ENCODE measurements around the gene RDX. TPM values are rescaled to one million over a fixed set of nuclear protein-coding genes. Genes with fewer than 3 reads are reported as not detected.

The RDX gene
- total RNA-seq, 2 experiments from 2014 or later, result 11.4 to 14.2 TPM

DNA sequence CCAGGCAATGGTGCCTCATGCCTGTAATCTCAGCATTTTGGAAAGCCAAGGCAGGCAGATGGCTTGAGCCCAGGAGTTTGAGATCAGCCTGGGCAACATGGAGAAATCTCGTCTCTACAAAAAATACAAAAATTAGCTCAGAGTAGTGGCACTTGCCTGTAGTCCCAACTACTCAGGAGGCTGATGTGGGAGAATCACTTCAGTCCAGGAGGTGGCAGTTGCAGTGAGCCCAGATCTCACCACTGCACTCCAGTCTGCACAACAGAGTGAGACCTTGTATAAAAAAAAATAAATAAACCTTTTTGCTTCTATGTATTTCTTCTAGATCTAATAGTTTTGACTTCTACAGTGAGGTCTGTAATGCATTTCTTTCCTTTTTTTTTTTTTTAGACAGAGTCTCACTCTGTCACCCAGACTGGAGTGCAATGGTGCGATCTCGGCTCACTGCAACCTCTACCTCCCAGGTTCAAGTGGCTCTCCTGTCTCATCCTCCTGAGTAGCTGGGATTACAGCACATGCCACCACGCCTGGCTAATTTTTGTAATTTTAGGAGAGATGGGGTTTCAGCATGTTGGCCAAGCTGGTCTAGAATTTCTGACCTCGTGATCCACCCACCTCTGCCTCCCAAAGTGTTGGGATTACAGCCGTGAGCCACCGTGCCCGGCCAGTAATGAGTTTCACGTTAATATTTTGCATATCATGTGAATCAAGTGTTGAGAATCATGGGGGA lies 18.1 kb upstream of the RDX start:
- Histone ChIP-seq H3K9me3 (ENCODE audit: control insufficient read depth in 1 of 2, insufficient read depth in 1 of 2, low read length in 2 of 2) (no peaks in the 10 kb centered on the region), H3K27me3 (ENCODE audit: control insufficient read depth in 1 of 2, insufficient read depth in 2 of 2, low read length in 2 of 2) (peaks cover 0 to 2% of the 10 kb centered on the region in 2 experiments), H3K4me1 (ENCODE audit: insufficient read depth, low read length) (no peaks in the 10 kb centered on the region), H3K4me3 (ENCODE audit: low read length) (no peak overlapping the region), H3K27ac (ENCODE audit: low read depth in 1 of 2, low read length in 2 of 2) (no peak overlapping the region), H3K36me3 (ENCODE audit: insufficient read depth, low read length) (no peaks in the 10 kb centered on the region)
- Mint-ChIP-seq H3K27me3 (no peaks in the 10 kb centered on the region), H3K4me1 (ENCODE audit: low read depth) (no peaks in the 10 kb centered on the region), H3K27ac (no peak overlapping the region), H3K4me3 (no peak overlapping the region), H3K9me3 (no peaks in the 10 kb centered on the region), H3K36me3 (ENCODE audit: low read depth) (no peaks in the 10 kb centered on the region)
- intact Hi-C loops (cut with DNase I, micrococcal nuclease), result no loop called here
- DNase-seq (no peak), ATAC-seq (ENCODE audit: poor library complexity) (no peak)
- TF ChIP-seq, protein P1, sequence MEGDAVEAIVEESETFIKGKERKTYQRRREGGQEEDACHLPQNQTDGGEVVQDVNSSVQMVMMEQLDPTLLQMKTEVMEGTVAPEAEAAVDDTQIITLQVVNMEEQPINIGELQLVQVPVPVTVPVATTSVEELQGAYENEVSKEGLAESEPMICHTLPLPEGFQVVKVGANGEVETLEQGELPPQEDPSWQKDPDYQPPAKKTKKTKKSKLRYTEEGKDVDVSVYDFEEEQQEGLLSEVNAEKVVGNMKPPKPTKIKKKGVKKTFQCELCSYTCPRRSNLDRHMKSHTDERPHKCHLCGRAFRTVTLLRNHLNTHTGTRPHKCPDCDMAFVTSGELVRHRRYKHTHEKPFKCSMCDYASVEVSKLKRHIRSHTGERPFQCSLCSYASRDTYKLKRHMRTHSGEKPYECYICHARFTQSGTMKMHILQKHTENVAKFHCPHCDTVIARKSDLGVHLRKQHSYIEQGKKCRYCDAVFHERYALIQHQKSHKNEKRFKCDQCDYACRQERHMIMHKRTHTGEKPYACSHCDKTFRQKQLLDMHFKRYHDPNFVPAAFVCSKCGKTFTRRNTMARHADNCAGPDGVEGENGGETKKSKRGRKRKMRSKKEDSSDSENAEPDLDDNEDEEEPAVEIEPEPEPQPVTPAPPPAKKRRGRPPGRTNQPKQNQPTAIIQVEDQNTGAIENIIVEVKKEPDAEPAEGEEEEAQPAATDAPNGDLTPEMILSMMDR (IDR thresholded peaks at IDR 0.05), result no peak
- POLR2A ChIA-PET, result no interaction called here
- CTCF ChIA-PET, result no interaction called here

DNA sequence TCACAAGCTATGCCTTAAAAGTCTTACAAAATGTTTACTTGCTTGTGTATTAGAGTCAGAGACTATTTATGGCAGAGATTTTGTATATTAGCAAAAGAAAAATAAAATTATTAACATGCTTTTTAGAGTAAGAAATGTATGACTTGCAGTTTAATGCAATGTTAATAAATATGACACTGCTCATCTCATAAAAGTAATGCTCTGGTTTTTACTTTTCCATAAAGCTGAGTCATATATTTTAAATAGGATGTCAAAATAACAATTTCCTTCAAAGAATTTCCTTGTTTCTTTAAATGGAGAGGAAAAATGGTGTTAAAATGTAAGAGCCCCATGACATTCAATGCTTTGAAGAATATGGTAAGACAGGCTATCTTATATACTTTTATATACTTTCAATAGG lies 16.3 kb upstream of the RDX start:
- no peak overlapping the region for H3K27ac ChIP-seq (ENCODE audit: low read depth in 1 of 2, low read length in 2 of 2)
- no peaks in the 10 kb centered on the region for H3K4me1 Mint-ChIP-seq (ENCODE audit: low read depth)
- TF ChIP-seq, protein P1 (IDR thresholded peaks at IDR 0.05), result no peak
- POLR2A ChIA-PET, result no interaction called here
- H3K27me3 Mint-ChIP-seq, result no peaks in the 10 kb centered on the region
- no peaks in the 10 kb centered on the region for H3K27me3 ChIP-seq (ENCODE audit: control insufficient read depth in 1 of 2, insufficient read depth in 2 of 2, low read length in 2 of 2)
- ATAC-seq (ENCODE audit: poor library complexity) (no peak), DNase-seq (no peak)
- CTCF ChIA-PET, result no interaction called here
- no peak overlapping the region for H3K4me3 ChIP-seq (ENCODE audit: low read length)
- intact Hi-C loops (cut with DNase I, micrococcal nuclease), result no loop called here
- no peaks in the 10 kb centered on the region for H3K36me3 Mint-ChIP-seq (ENCODE audit: low read depth)
- H3K4me3 Mint-ChIP-seq, result no peak overlapping the region
- H3K4me1 ChIP-seq (ENCODE audit: insufficient read depth, low read length), result no peaks in the 10 kb centered on the region
- H3K9me3 ChIP-seq (ENCODE audit: control insufficient read depth in 1 of 2, insufficient read depth in 1 of 2, low read length in 2 of 2), result no peaks in the 10 kb centered on the region
- H3K27ac Mint-ChIP-seq, result no peak overlapping the region
- no peaks in the 10 kb centered on the region for H3K36me3 ChIP-seq (ENCODE audit: insufficient read depth, low read length)
- no peaks in the 10 kb centered on the region for H3K9me3 Mint-ChIP-seq

DNA sequence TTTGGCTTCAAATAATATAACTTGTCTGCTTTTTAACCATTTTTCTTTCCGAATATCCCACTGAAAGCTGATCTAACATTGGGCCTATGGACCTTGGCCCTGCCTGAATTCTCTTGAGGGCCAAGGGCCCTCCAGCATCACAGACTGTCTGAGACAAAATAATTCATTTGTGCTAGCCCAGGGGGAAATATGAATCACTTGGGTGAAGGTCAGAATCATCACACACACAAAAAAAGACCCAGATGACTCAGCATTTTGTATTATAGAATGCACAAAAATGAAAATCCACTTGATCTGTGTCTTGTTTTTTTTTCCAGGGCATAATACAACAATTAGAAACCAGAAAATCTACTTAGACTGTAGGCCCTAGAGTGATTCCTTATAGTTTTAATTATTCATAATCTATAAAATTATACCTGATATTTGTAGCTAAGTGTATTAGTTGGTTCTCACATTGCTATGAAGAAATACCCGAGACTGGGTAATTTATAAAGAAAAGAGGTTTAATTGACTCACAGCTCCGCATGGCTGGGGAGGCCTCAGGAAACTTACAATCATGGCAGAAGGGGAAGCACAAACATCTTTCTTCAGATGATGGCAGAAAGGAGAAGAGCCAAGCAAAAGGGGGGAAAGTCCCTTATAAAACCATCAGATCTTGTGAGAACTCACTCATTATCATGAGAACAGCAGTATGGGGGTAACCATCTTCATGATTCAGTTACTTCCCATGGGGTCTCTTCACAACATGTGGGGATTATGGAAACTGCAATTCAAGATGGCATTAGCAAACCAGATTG lies 15.6 kb upstream of the RDX start:
- Histone ChIP-seq H3K4me3 (ENCODE audit: low read length) (no peak overlapping the region), H3K27ac (ENCODE audit: low read depth in 1 of 2, low read length in 2 of 2) (no peak overlapping the region), H3K9me3 (ENCODE audit: control insufficient read depth in 1 of 2, insufficient read depth in 1 of 2, low read length in 2 of 2) (no peaks in the 10 kb centered on the region), H3K36me3 (ENCODE audit: insufficient read depth, low read length) (no peaks in the 10 kb centered on the region), H3K27me3 (ENCODE audit: control insufficient read depth in 1 of 2, insufficient read depth in 2 of 2, low read length in 2 of 2) (no peaks in the 10 kb centered on the region), H3K4me1 (ENCODE audit: insufficient read depth, low read length) (no peaks in the 10 kb centered on the region)
- H3K27ac Mint-ChIP-seq, result no peak overlapping the region
- H3K27me3 Mint-ChIP-seq, result no peaks in the 10 kb centered on the region
- H3K4me1 Mint-ChIP-seq (ENCODE audit: low read depth), result no peaks in the 10 kb centered on the region
- POLR2A ChIA-PET, result no interaction called here
- TF ChIP-seq, protein P1 (IDR thresholded peaks at IDR 0.05), result no peak
- H3K9me3 Mint-ChIP-seq, result no peaks in the 10 kb centered on the region
- no peaks in the 10 kb centered on the region for H3K36me3 Mint-ChIP-seq (ENCODE audit: low read depth)
- CTCF ChIA-PET, result no interaction called here
- intact Hi-C loops (cut with DNase I, micrococcal nuclease), result no loop called here
- no peak overlapping the region for H3K4me3 Mint-ChIP-seq
- ATAC-seq (ENCODE audit: poor library complexity), result no peak
- DNase-seq, result no peak

Measured in CD4-positive, alpha-beta T cell (primary cell).